Endothelial cell of umbilical vein (primary cell): ENCODE results near the gene NRM.

ENCODE experiments used
- POLR2A ChIP-seq: IDR thresholded peaks from 2 replicates; pipeline ENCODE4 v1.6.1; 2012; ENCODE audit warnings: low read depth, mild to moderate bottlenecking, control low read depth, low read length
- POLR2AphosphoS5 ChIP-seq: IDR thresholded peaks from 2 replicates; pipeline ENCODE4 v1.6.1; 2012; ENCODE audit warnings: low read depth, mild to moderate bottlenecking, control low read depth, low read length, moderate library complexity; ENCODE audit not compliant: insufficient read depth

- no peak for TF ChIP-seq POLR2A
- TF ChIP-seq POLR2AphosphoS5 = no peak
These were observed 21.1 kb upstream of the NRM start for GRCh38 chr6:30711758-30712380.
